H7 (cell line): Measurements from ENCODE around the gene POLR2H. TPM values are rescaled to one million over a fixed set of nuclear protein-coding genes. Genes with fewer than 3 reads are reported as not detected.

ENCODE experiments used
- DNase-seq: peaks from one replicate; pipeline ENCODE4 v3.0.0; 2012
- H3K27me3 ChIP-seq: 2 replicates; pipeline ENCODE4 v1.6.0; 2011; ENCODE audit warnings: mild to moderate bottlenecking, low read length; ENCODE audit not compliant: control insufficient read depth, insufficient read depth
- H3K36me3 ChIP-seq: replicated peaks from 2 replicates; pipeline ENCODE4 v1.5.1; 2011; ENCODE audit warnings: low read length; ENCODE audit not compliant: control insufficient read depth, insufficient read depth
- H3K4me3 ChIP-seq: 2 replicates; pipeline ENCODE4 v1.5.1; 2011; ENCODE audit warnings: low read depth, mild to moderate bottlenecking, control low read depth, low read length, moderate library complexity; ENCODE audit not compliant: insufficient read depth
- total RNA-seq: library from RNA; depleted of rRNA; stranded (reverse); fragments of >200 nt; shearing (Covaris generic); gene quantifications from 2 replicates; pipeline ENCODE4 v1.2.3, GENCODE V29; 2014; rRNA removed

Gene POLR2H
- total RNA-seq: 92.8 and 100 TPM in 2 replicates

DNA sequence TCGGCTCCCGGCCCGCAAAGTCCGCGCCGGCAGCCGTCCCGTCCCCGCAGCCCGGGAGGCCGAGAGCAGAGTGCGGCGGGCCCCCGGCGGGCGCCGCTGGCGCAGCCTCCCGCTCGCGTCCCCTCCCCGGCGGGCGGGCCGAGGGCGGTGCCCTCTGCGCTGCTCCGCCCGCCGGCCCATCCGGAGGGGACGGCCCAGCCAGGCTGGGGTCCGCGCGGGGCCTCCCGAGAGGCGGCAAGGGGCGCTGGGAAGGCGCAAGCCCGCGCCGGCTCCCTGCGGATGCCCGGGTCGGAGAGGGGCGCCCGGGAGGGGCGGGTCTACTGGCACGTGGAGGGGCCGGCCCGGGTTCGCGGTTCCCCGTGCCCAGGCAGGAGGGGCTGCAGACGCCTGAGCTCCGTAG is at the start of gene POLR2H, which contains the start of gene CLCN2:
Gene POLR2H, plus strand, starts transcription at position 179 of the 400 bp plus-strand sequence. CDS start 1,783 bp downstream, outside the sequence.
Gene CLCN2, minus strand, starts transcription at position 74 of the 400 bp plus-strand sequence. CDS start 126 bp downstream, outside the sequence.
- peaks cover 11% of the 10 kb centered on the region for H3K36me3 ChIP-seq
- peak within 1 kb of the TSS; percentile 83 for H3K4me3 ChIP-seq
- peaks cover 7% of the 10 kb centered on the region for H3K27me3 ChIP-seq
- DNase-seq: peak; percentile 93

DNA sequence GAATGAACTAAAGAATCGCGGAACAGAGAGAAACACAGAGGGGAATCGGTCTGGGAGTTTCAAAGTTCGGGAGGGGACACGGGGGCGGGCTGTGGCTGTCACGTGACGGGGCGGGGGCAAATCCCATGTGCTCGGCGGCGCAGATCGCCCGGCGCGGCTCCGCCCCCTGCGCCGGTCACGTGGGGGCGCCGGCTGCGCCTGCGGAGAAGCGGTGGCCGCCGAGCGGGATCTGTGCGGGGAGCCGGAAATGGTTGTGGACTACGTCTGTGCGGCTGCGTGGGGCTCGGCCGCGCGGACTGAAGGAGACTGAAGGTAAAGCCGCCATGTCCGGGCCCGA is 47.2 kb upstream of the POLR2H start, which contains the start of gene EIF4G1:
Gene EIF4G1, plus strand, starts transcription at position 244 of the 337 bp plus-strand sequence. CDS start 1,191 bp downstream, outside the sequence.
- H3K27me3 ChIP-seq: no peaks in the 10 kb centered on the region
- peaks cover 21% of the 10 kb centered on the region for H3K36me3 ChIP-seq
- H3K4me3 ChIP-seq: peak within 1 kb of the TSS; percentile 81
- DNase-seq: peak; percentile 99

DNA sequence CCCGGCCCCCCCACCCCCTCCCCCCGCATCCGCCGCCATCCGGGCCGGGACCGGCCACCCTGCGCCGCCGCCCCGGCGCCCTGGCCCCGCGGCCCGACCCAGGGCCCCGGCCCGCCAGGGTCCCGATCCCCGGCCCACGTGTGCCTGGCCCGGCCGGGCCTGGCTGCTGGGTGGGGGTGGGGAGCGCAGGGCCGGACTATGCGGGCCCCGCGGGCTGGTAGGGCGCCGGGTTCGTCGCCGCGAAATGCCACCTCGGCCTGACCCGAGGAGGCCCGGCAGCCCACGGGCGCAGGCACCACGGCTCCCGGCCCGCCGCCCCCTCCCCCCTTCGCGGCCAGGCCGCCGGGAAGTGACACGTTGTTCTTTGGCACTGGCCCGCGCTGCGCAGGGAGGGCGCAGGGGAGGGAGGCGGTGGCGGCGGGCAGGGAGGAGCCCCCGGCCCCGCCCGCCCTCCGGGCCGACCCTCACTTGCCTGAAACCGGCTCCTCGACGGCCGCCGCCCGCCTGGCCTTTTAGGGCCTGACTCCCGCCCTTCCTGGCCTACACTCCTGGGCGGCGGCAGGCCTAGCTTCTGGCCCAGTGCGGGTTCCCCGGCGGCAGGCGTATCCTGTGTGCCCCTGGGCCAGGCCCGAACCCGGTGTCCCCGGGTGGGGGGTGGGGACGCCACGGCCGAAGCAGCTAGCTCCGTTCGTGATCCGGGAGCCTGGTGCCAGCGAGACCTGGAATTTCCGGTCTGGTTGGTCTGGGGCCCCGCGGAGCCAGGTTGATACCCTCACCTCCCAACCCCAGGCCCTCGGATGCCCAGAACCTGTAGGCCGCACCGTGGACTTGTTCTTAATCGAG is 46.6 kb upstream of the POLR2H start:
- no peaks in the 10 kb centered on the region for H3K27me3 ChIP-seq
- H3K36me3 ChIP-seq: peaks cover 24% of the 10 kb centered on the region
- peak overlapping the region; percentile 81 for H3K4me3 ChIP-seq
- DNase-seq: peak; percentile 92

DNA sequence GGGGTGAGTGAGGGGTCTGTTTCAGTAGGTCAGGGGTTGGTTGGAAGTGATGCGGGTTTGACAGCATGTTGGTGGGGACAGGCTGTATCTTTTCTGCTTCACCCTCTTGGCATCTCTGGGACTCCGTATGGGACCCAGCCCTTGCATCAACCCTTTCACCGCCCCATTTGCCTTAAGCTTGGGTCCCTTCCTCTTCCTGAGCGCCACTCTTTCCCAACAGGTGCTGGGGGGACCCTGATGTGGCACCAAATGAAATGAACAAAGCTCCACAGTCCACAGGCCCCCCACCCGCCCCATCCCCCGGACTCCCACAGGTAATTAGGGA is 46.0 kb upstream of the POLR2H start:
- DNase-seq: no peak
- peak overlapping the region; percentile 81 for H3K4me3 ChIP-seq
- H3K36me3 ChIP-seq: peaks cover 28% of the 10 kb centered on the region

DNA sequence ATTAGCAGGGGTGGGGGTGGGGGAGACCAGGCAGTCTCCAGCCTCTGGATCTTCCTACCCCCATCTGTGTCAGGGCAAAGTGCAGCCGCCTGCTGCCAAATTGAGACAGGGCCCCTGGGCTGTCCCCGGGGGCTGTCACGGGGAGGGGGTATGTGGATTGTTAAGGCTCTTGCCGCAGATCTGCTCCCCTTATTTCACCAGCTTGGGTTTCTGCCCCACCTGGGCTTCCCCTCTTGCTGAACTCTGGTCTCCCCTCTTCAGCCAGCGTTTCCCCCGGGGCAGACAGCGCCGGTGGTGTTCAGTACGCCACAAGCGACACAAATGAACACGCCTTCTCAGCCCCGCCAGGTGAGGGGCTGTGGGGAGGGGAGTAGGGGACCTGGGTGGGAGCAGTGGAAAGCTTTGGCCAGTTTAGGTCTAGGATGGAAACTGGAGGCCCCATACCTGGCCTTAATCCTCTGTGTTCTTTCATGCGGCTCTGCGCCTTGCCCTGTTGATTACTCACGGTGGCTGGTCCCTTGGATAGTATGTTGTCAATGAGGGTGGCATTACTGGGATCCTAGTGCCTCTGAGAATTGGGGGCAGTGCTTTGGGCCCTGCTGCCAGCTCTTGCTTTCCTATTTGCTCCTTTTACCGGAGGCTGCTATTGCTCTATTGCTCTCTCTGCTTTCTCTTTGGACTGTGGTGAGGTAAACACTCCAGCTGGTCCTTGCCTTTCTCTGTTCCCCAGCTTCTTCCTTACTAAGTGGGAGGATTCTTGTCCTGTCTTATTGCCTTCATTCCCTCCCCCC is 45.4 kb upstream of the POLR2H start:
- Histone ChIP-seq H3K36me3 (peaks cover 32% of the 10 kb centered on the region), H3K4me3 (peak overlapping the region; percentile 81)
- DNase-seq: peak; percentile 72

More for the DNA sequence above, 46.0 kb upstream of the POLR2H start:
- H3K27me3 ChIP-seq: no peaks in the 10 kb centered on the region

DNA sequence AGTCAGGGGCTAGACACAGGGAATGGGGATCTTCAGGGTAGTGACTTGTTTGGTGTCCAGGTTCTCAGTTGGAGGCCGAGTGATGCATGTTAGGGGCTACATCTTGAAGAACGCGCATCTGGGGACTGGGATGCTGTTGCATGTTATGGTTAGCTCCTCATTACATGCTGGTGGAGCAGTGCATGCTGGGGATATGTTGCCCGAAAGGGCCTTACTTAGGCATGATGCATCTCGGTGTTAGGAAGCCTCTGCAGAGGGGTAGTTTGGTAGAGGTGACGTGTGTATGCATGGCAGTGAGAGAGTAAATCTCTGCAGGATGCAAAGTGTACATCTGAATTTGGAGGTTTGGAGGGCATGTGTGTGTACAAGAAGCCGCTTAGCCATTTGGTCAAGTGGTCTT is 44.7 kb upstream of the POLR2H start:
- peaks cover 39% of the 10 kb centered on the region for H3K36me3 ChIP-seq
- peak; percentile 20 for DNase-seq
- no peaks in the 10 kb centered on the region for H3K27me3 ChIP-seq
- no peak overlapping the region for H3K4me3 ChIP-seq

More for the DNA sequence above, 45.4 kb upstream of the POLR2H start:
- H3K27me3 ChIP-seq: no peaks in the 10 kb centered on the region

DNA sequence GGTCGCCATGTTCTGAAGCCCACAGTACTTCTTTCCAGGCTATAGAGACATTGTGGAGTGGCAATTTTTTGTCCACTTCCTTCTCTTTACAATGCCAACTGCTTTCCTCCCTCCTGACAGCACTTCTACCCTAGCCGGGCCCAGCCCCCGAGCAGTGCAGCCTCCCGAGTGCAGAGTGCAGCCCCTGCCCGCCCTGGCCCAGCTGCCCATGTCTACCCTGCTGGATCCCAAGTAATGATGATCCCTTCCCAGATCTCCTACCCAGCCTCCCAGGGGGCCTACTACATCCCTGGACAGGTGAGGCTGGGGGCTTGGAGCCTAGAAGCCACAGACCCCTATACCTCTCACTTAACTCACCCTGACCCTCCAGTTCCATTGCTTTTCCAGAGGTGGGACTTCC is 44.3 kb upstream of the POLR2H start:
- Histone ChIP-seq H3K36me3 (peaks cover 43% of the 10 kb centered on the region), H3K4me3 (no peak overlapping the region), H3K27me3 (no peaks in the 10 kb centered on the region)
- DNase-seq: peak; percentile 28

DNA sequence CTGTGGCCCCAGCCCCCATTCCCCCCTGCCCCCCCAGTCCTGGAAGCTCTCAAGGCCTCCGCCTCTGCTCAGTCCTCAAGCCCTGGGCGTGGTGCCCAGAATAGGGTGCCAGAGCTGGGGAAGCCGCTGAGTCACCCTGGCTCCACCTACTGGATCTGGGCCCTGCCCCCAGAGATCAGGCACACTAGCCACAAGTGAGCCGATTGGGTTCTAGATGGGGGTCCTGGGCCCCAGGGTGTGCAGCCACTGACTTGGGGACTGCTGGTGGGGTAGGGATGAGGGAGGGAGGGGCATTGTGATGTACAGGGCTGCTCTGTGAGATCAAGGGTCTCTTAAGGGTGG is 41.4 kb upstream of the POLR2H start:
- Histone ChIP-seq H3K36me3 (peaks cover 70% of the 10 kb centered on the region), H3K27me3 (no peaks in the 10 kb centered on the region), H3K4me3 (no peak overlapping the region)
- DNase-seq: peak; percentile 63

DNA sequence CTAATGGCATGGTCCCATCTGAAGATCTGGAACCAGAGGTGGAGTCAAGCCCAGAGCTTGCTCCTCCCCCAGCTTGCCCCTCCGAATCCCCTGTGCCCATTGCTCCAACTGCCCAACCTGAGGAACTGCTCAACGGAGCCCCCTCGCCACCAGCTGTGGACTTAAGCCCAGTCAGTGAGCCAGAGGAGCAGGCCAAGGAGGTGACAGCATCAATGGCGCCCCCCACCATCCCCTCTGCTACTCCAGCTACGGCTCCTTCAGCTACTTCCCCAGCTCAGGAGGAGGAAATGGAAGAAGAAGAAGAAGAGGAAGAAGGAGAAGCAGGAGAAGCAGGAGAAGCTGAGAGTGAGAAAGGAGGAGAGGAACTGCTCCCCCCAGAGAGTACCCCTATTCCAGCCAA is 39.8 kb upstream of the POLR2H start:
- DNase-seq: peak; percentile 23
- no peaks in the 10 kb centered on the region for H3K27me3 ChIP-seq
- H3K4me3 ChIP-seq: no peak overlapping the region
- H3K36me3 ChIP-seq: peaks cover 80% of the 10 kb centered on the region

DNA sequence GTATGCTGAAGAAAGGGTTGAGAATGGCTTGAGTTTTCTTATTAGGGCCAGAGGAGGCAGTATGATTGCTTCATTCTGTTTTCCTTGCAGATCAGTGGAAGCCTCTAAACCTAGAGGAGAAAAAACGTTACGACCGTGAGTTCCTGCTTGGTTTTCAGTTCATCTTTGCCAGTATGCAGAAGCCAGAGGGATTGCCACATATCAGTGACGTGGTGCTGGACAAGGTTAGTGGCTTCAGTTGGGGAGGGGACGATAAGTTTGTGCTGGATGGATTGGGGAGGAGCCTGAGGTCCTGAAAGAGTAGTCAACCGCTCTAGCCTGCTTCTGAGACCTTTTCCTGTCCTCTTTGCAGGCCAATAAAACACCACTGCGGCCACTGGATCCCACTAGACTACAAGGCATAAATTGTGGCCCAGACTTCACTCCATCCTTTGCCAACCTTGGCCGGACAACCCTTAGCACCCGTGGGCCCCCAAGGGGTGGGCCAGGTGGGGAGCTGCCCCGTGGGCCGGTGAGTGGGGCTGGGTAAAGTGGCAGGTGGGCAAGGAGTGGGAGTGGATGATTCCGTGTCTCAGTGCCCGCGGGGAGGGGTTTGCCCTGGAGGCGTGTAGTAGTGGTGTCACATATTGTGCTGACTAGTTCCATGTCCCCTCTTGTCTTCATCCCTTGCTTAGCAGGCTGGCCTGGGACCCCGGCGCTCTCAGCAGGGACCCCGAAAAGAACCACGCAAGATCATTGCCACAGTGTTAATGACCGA is 38.6 kb upstream of the POLR2H start:
- H3K36me3 ChIP-seq: peaks cover 81% of the 10 kb centered on the region

DNA sequence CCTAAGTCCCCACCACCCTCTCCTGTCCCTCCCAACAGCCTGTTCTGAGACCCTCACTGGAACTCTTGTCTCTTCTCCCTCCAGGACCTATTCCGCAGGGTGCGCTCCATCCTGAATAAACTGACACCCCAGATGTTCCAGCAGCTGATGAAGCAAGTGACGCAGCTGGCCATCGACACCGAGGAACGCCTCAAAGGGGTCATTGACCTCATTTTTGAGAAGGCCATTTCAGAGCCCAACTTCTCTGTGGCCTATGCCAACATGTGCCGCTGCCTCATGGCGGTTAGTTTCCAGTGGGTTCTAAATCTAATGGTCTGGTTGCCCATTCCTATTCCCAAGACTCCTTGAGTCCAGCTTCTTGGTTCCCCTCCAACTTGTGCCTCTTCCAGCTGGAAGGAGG is 37.8 kb upstream of the POLR2H start:
- DNase-seq: peak; percentile 19
- peaks cover 88% of the 10 kb centered on the region for H3K36me3 ChIP-seq
- H3K27me3 ChIP-seq: no peaks in the 10 kb centered on the region
- no peak overlapping the region for H3K4me3 ChIP-seq

More for the DNA sequence above, 38.6 kb upstream of the POLR2H start:
- Histone ChIP-seq H3K4me3 (no peak overlapping the region), H3K27me3 (no peaks in the 10 kb centered on the region)
- DNase-seq: peak; percentile 42

DNA sequence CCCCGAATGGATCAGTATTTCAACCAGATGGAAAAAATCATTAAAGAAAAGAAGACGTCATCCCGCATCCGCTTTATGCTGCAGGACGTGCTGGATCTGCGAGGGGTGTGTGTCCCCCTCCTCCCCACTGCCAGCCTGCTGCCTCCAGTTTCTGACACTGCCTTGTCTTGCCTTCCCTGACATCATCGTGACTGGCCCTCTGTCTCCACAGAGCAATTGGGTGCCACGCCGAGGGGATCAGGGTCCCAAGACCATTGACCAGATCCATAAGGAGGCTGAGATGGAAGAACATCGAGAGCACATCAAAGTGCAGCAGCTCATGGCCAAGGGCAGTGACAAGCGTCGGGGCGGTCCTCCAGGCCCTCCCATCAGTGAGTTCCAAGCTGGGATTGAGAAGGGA is 36.2 kb upstream of the POLR2H start:
- no peaks in the 10 kb centered on the region for H3K27me3 ChIP-seq
- H3K36me3 ChIP-seq: peaks cover 88% of the 10 kb centered on the region
- no peak overlapping the region for H3K4me3 ChIP-seq
- DNase-seq: peak; percentile 11

DNA sequence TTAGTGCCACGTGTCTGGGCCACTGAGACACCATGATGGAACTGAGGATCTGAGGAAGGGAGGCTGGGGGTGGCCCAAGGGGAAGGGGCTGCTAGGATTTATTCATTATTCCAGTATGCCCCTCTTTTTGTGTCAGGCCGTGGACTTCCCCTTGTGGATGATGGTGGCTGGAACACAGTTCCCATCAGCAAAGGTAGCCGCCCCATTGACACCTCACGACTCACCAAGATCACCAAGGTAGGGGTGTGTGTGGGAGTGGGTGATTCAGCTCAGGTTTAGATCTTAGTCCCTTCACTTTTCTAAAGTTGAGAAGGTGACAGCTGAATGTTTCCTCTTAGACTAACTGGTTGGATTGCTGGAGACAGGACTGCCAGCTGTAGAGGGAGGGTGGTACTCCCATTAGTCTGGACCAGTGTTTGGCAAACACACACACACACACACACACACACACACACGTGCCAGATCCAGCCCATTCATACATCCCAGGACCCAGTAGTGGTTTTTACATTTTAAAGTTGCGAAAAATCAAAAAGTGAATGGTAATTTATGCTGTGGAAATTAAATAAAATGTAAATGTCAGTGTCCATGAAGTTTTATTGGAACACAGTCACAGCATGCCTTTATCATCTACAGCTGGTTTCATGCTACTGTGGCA is 35.7 kb upstream of the POLR2H start:
- H3K27me3 ChIP-seq: no peaks in the 10 kb centered on the region
- H3K4me3 ChIP-seq: no peak overlapping the region
- H3K36me3 ChIP-seq: peaks cover 86% of the 10 kb centered on the region
- DNase-seq: peak; percentile 19

DNA sequence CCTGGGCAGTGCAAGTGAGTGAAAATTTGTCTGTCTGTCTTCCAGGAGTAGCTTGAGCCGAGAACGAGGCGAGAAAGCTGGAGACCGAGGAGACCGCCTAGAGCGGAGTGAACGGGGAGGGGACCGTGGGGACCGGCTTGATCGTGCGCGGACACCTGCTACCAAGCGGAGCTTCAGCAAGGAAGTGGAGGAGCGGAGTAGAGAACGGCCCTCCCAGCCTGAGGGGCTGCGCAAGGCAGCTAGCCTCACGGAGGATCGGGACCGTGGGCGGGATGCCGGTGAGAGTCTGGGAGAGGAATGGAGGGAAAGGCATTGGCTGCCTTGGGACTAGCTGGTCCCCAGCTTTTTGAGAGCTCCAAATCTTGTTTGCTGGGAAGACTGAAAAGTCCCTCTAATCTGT is 34.3 kb upstream of the POLR2H start:
- peak; percentile 45 for DNase-seq
- peaks cover 87% of the 10 kb centered on the region for H3K36me3 ChIP-seq
- no peaks in the 10 kb centered on the region for H3K27me3 ChIP-seq
- H3K4me3 ChIP-seq: no peak overlapping the region
